HG03521 (cell line): ENCODE measurements around the gene SLC4A3.
"Not testable (repeated sequence)": the region's sequence is repeated elsewhere in the genome, so short reads cannot be mapped to it uniquely, and the experiment has no call there.

Experiments
- ATAC-seq: cut with Tn5 transposase; IDR thresholded peaks from one replicate; pipeline ENCODE4 v1.9.1; 2021; ENCODE audit warnings: mild to moderate bottlenecking, moderate library complexity; ENCODE audit not compliant: unreplicated experiment

Gene SLC4A3

GRCh38 chr2:219644801-219645480 lies 17.5 kb downstream of the SLC4A3 start:
- no peak for ATAC-seq

GRCh38 chr2:219645631-219646527 lies 18.4 kb downstream of the SLC4A3 start:
- ATAC-seq: no peak

GRCh38 chr2:219648176-219648575 lies 20.7 kb downstream of the SLC4A3 start:
- no peak for ATAC-seq

- no peak for ATAC-seq
These were observed 21.5 kb downstream of the SLC4A3 start for GRCh38 chr2:219648963-219649362.

- ATAC-seq: no peak
These were observed 23.2 kb downstream of the SLC4A3 start for GRCh38 chr2:219650426-219651248.

- ATAC-seq: not testable (repeated sequence)
These were observed 24.2 kb downstream of the SLC4A3 start for GRCh38 chr2:219651656-219652055.

- ATAC-seq: no peak
These were observed 29.1 kb downstream of the SLC4A3 start for GRCh38 chr2:219656526-219656925.

- no peak for ATAC-seq
These were observed 30.9 kb downstream of the SLC4A3 start for GRCh38 chr2:219658196-219658846.

- no peak for ATAC-seq
These were observed 31.4 kb downstream of the SLC4A3 start for GRCh38 chr2:219658874-219659273.

- ATAC-seq: peak; percentile 88
These were observed 33.9 kb downstream of the SLC4A3 start for GRCh38 chr2:219661197-219661954.

GRCh38 chr2:219661955-219662395 lies 34.5 kb downstream of the SLC4A3 start:
- no peak for ATAC-seq

GRCh38 chr2:219662566-219662965 lies 35.1 kb downstream of the SLC4A3 start:
- no peak for ATAC-seq

- no peak for ATAC-seq
These were observed 35.8 kb downstream of the SLC4A3 start for GRCh38 chr2:219663116-219663762.

GRCh38 chr2:219664041-219664440 lies 36.6 kb downstream of the SLC4A3 start:
- no peak for ATAC-seq

- ATAC-seq: no peak
These were observed 37.5 kb downstream of the SLC4A3 start for GRCh38 chr2:219664944-219665343.

- no peak for ATAC-seq
These were observed 38.5 kb downstream of the SLC4A3 start for GRCh38 chr2:219665926-219666325.

GRCh38 chr2:219668316-219668715 lies 40.9 kb downstream of the SLC4A3 start:
- ATAC-seq: no peak

- ATAC-seq: no peak
These were observed 43.0 kb downstream of the SLC4A3 start for GRCh38 chr2:219670386-219670785.

- no peak for ATAC-seq
These were observed 43.8 kb downstream of the SLC4A3 start for GRCh38 chr2:219671279-219671678.
